IMR-90 (cell line): ENCODE data around the gene EML5. TPM values are rescaled to one million over a fixed set of nuclear protein-coding genes. Genes with fewer than 3 reads are reported as not detected.

Experiments used
- ATAC-seq: fragments of 200-7000 bp; cut with Tn5 transposase; 2 replicates; pipeline ENCODE4 v1.9.1; 2020; ENCODE audit warnings: low read depth, mild to moderate bottlenecking, moderate library complexity
- BruUV-seq: library from RNA; stranded (reverse); fragments of 400-500 nt; replicated peaks from 2 replicates; lab custom pipeline; 2021; lab: Mats Ljungman, UMichigan
- CTCF ChIA-PET: fragments of 300-600 bp; formaldehyde crosslinking; extraction: SDS; loops from one replicate; lab custom pipeline; 2021; ENCODE audit warnings: antibody characterized with exemption; lab: Yijun Ruan, JAX
- POLR2A ChIA-PET: fragments of 300-600 bp; sonication (Branson Sonifier 250); formaldehyde crosslinking; loops from one replicate; lab custom pipeline; 2022; ENCODE audit warnings: antibody characterized with exemption; ENCODE audit not compliant: unreplicated experiment; lab: Charles Lee
- DNase-seq: peaks from one replicate; pipeline ENCODE4 v3.0.0; 2013
- H2AFZ ChIP-seq: replicated peaks from 2 replicates; pipeline ENCODE3; 2013; ENCODE audit warnings: low read length, mild to moderate bottlenecking; ENCODE audit not compliant: poor library complexity
- H2AK5ac ChIP-seq: 2 replicates; pipeline ENCODE4 v1.6.1; 2013; ENCODE audit warnings: low read depth, low read length, inconsistent platforms
- H2AK9ac ChIP-seq: replicated peaks from 2 replicates; pipeline ENCODE3; 2013; ENCODE audit warnings: mild to moderate bottlenecking, low read depth, low read length, moderate library complexity; ENCODE audit not compliant: poor library complexity
- H2BK120ac ChIP-seq: 2 replicates; pipeline ENCODE4 v1.6.1; 2013; ENCODE audit warnings: low read depth, low read length, inconsistent platforms
- H2BK15ac ChIP-seq: 3 replicates; pipeline ENCODE4 v1.6.1; 2013; ENCODE audit warnings: low read depth, low read length, inconsistent platforms
- H2BK20ac ChIP-seq: 2 replicates; pipeline ENCODE4 v1.6.1; 2013; ENCODE audit warnings: low read depth, mild to moderate bottlenecking, inconsistent platforms, low read length, moderate library complexity
- H2BK5ac ChIP-seq: 2 replicates; pipeline ENCODE4 v1.6.1; 2013; ENCODE audit warnings: mild to moderate bottlenecking, low read depth, low read length, inconsistent platforms; ENCODE audit not compliant: poor library complexity, severe bottlenecking
- H3K14ac ChIP-seq: replicated peaks from 2 replicates; pipeline ENCODE4 v1.6.1; 2013; ENCODE audit warnings: low read depth, low read length, inconsistent platforms
- H3K18ac ChIP-seq: 2 replicates; pipeline ENCODE4 v1.6.1; 2013; ENCODE audit warnings: low read depth, low read length, control low read depth
- H3K23ac ChIP-seq: 2 replicates; pipeline ENCODE4 v1.6.1; 2013; ENCODE audit warnings: low read depth, low read length, inconsistent platforms
- H3K27ac ChIP-seq: 2 replicates; pipeline ENCODE4 v1.5.1; 2013; ENCODE audit warnings: mild to moderate bottlenecking, control low read depth, low read length; ENCODE audit not compliant: insufficient read depth
- H3K27me3 ChIP-seq: 2 replicates; pipeline ENCODE4 v1.6.1; 2013; ENCODE audit warnings: low read length; ENCODE audit not compliant: control insufficient read depth, insufficient read depth
- H3K36me3 ChIP-seq: 2 replicates; pipeline ENCODE4 v1.6.1; 2013; ENCODE audit warnings: low read length, mixed read lengths; ENCODE audit not compliant: control insufficient read depth, insufficient read depth
- H3K4ac ChIP-seq: 2 replicates; pipeline ENCODE4 v1.6.1; 2013; ENCODE audit warnings: low read depth, low read length, inconsistent platforms
- H3K4me1 ChIP-seq: 2 replicates; pipeline ENCODE4 v1.6.1; 2013; ENCODE audit warnings: low read length, mixed read lengths; ENCODE audit not compliant: control insufficient read depth, insufficient read depth
- H3K4me2 ChIP-seq: 2 replicates; pipeline ENCODE4 v1.6.1; 2013; ENCODE audit warnings: low read depth, mild to moderate bottlenecking, control low read depth, low read length, moderate library complexity
- H3K4me3 ChIP-seq: 2 replicates; pipeline ENCODE4 v1.5.1; 2013; ENCODE audit warnings: low read depth, mild to moderate bottlenecking, control low read depth, low read length, moderate library complexity; ENCODE audit not compliant: insufficient read depth
- H3K56ac ChIP-seq: 2 replicates; pipeline ENCODE4 v1.6.1; 2013; ENCODE audit warnings: low read length, inconsistent platforms; ENCODE audit not compliant: insufficient read depth; ENCODE audit errors: extremely low read depth
- H3K79me1 ChIP-seq, 2 experiments: 2 replicates each; pipeline ENCODE4 v1.6.1; 2013; ENCODE audit warnings: low read length in 2 of 2, inconsistent platforms in 1 of 2, low read depth in 1 of 2
- H3K9ac ChIP-seq: 2 replicates; pipeline ENCODE4 v1.6.1; 2013; ENCODE audit warnings: low read depth, low read length, control low read depth
- H3K9me1 ChIP-seq: 2 replicates; pipeline ENCODE4 v1.6.1; 2013; ENCODE audit warnings: low read length, inconsistent platforms; ENCODE audit not compliant: insufficient read depth
- H3K9me3 ChIP-seq: 2 replicates; pipeline ENCODE4 v1.6.1; 2013; ENCODE audit warnings: low read length; ENCODE audit not compliant: control insufficient read depth, insufficient read depth
- H4K20me1 ChIP-seq: 2 replicates; pipeline ENCODE4 v1.6.1; 2013; ENCODE audit warnings: low read length, inconsistent platforms; ENCODE audit not compliant: insufficient read depth
- H4K5ac ChIP-seq: 2 replicates; pipeline ENCODE4 v1.6.1; 2013; ENCODE audit warnings: mild to moderate bottlenecking, low read depth, low read length, control low read depth
- H4K8ac ChIP-seq, 2 experiments: 2 replicates each; pipeline ENCODE4 v1.6.1; 2013; ENCODE audit warnings: low read depth in 2 of 2, low read length in 2 of 2, control low read depth in 1 of 2, inconsistent platforms in 1 of 2
- H4K91ac ChIP-seq: 2 replicates; pipeline ENCODE4 v1.6.1; 2013; ENCODE audit warnings: low read depth, low read length, inconsistent platforms; ENCODE audit not compliant: insufficient read depth
- FOS ChIP-seq: fragments of 150-350 bp; IDR thresholded peaks from 2 replicates; pipeline ENCODE4 v1.6.1; 2016; ENCODE audit warnings: low read depth, low read length
- MXI1 ChIP-seq: IDR thresholded peaks from 2 replicates; pipeline ENCODE4 v1.6.1; 2012; ENCODE audit warnings: low read depth, mild to moderate bottlenecking, low read length, moderate library complexity, borderline replicate concordance
- POLR2A ChIP-seq: IDR thresholded peaks from 2 replicates; pipeline ENCODE4 v1.6.1; 2012; ENCODE audit warnings: mild to moderate bottlenecking, low read depth, low read length
- USF2 ChIP-seq: fragments of 150-350 bp; IDR thresholded peaks from 2 replicates; pipeline ENCODE4 v1.6.1; 2017; ENCODE audit warnings: mild to moderate bottlenecking, antibody characterized with exemption, low read length, low read depth
- dilution Hi-C: fragments of 300-500 bp; cut with HindIII; formaldehyde crosslinking; loops from one replicate; pipeline ENCODE4 v1.14.3; 2018; ENCODE audit warnings: low sequenced_read_pairs; ENCODE audit not compliant: unreplicated experiment
- in situ Hi-C: fragments of 300-500 bp; cut with MboI; formaldehyde crosslinking; loops from 3 replicates; pipeline ENCODE4 v1.14.3; 2019; ENCODE audit warnings: low sequenced_read_pairs, inconsistent platforms, mixed read lengths
- intact Hi-C: fragments of 100-400 bp; cut with micrococcal nuclease; formaldehyde crosslinking; loops from 2 replicates; pipeline ENCODE4 v1.10.0; 2022
- polyA plus RNA-seq, 3 experiments: library from polyadenylated mRNA; depleted of rRNA; stranded (reverse); fragments of >200 nt; gene quantifications; 2 replicates each; pipeline ENCODE4 v1.2.3, GENCODE V29; 2012; ENCODE audit warnings: low replicate concordance in 1 of 3
- total RNA-seq: library from RNA; depleted of rRNA; stranded (reverse); fragments of >200 nt; gene quantifications from 2 replicates; pipeline ENCODE4 v1.2.3, GENCODE V29; 2012

The EML5 gene
- total and polyA plus RNA-seq, 2 of the 4 experiments (the other 2 are of a cell fraction): 8.1 to 22.2 TPM

GRCh38 chr14:88831284-88831683 lies 38.5 kb upstream of the EML5 start:
- Histone ChIP-seq H4K5ac (peak overlapping the region; percentile 93; the same call in 1 of the 2 replicates), H3K27ac (no peak overlapping the region), H2AFZ (no peak overlapping the region), H3K79me1 (peaks cover 32 to 65% of the 10 kb centered on the region in 2 experiments), H3K9me3 (no peaks in the 10 kb centered on the region), H2BK15ac (no peak overlapping the region; the same call in 2 of the 3 replicates), H2AK5ac (no peak overlapping the region), H3K9me1 (peaks cover 10% of the 10 kb centered on the region), H4K8ac (peak overlapping the region in 1 of 2 experiments; percentile 86; a peak in 2 of 4 replicates), H4K91ac (0 out of 2 replicates have a peak overlapping the region, but pooled peaks have one; percentile 84), H3K56ac (no peak overlapping the region), H2BK5ac (peak overlapping the region; percentile 96), H2AK9ac (no peak overlapping the region), H3K4me1 (peaks cover 26% of the 10 kb centered on the region), H3K4ac (peak overlapping the region; percentile 83; the same call in 1 of the 2 replicates), H4K20me1 (no peaks in the 10 kb centered on the region), H3K14ac (no peak overlapping the region), H3K36me3 (0 out of 2 replicates have a peak, but pooled peaks cover 1% of the 10 kb centered on the region), H3K4me2 (no peak overlapping the region), H3K9ac (no peak overlapping the region), H3K27me3 (no peaks in the 10 kb centered on the region), H3K23ac (no peak overlapping the region), H3K4me3 (no peak overlapping the region), H2BK20ac (peak overlapping the region; percentile 85; the same call in 1 of the 2 replicates), H2BK120ac (peak overlapping the region; percentile 74; the same call in 1 of the 2 replicates), H3K18ac (peak overlapping the region; percentile 94; the same call in 1 of the 2 replicates)
- no TSS peak for BruUV-seq
- ChIA-PET POLR2A (no interaction called here), CTCF (no interaction called here)
- in situ Hi-C loops: no loop called here
- DNase-seq (peak; percentile 81), ATAC-seq (peak; percentile 58)
- no peak for TF ChIP-seq MXI1
- 0 out of 2 replicates have a peak, but pooled peaks have one; percentile 7 for TF ChIP-seq FOS
- TF ChIP-seq USF2: no peak
- peak; percentile 81 for TF ChIP-seq POLR2A
- dilution Hi-C loops: no loop called here
- intact Hi-C loops: no loop called here
